Liver (tissue), 9 donors: ENCODE measurements around the gene USP30. TPM values are rescaled to one million over a fixed set of nuclear protein-coding genes. Genes with fewer than 3 reads are reported as not detected.

ENCODE experiments used
- DNase-seq: peaks from one replicate; pipeline ENCODE4 v3.0.0-alpha.2; 2017; ENCODE audit warnings: low spot score
- H3K27ac ChIP-seq, 2 donors: one replicate each; pipeline ENCODE4 v1.7.0; 2013; ENCODE audit warnings: inconsistent platforms in 2 of 2, low read length in 2 of 2, control low read depth in 1 of 2, low read depth in 1 of 2, mild to moderate bottlenecking in 1 of 2
- H3K27me3 ChIP-seq, 4 donors: one replicate each; pipeline versions ENCODE4 v1.6.1 to v1.7.0; 2013; ENCODE audit warnings: low read length in 3 of 4, inconsistent platforms in 1 of 4, mild to moderate bottlenecking in 1 of 4, moderate library complexity in 1 of 4; ENCODE audit not compliant: control insufficient read depth in 4 of 4, insufficient read depth in 4 of 4
- H3K36me3 ChIP-seq, 4 donors: one replicate each; pipeline versions ENCODE4 v1.6.1 to v1.7.0; 2013; ENCODE audit warnings: low read length in 3 of 4, mild to moderate bottlenecking in 3 of 4, low read depth in 1 of 4, moderate library complexity in 1 of 4; ENCODE audit not compliant: control insufficient read depth in 4 of 4, insufficient read depth in 3 of 4
- H3K4me1 ChIP-seq, 4 donors: one replicate each; pipeline versions ENCODE4 v1.6.1 to v1.7.0; 2013; ENCODE audit warnings: low read length in 3 of 4, mild to moderate bottlenecking in 3 of 4, moderate library complexity in 1 of 4; ENCODE audit not compliant: control insufficient read depth in 4 of 4, insufficient read depth in 4 of 4
- H3K4me3 ChIP-seq, 3 donors: one replicate each; pipeline versions ENCODE4 v1.6.1 to v1.7.0; 2013; ENCODE audit warnings: low read length in 3 of 3, control low read depth in 1 of 3, low read depth in 1 of 3, mild to moderate bottlenecking in 1 of 3
- H3K9ac ChIP-seq, 2 donors: one replicate each; pipeline ENCODE4 v1.7.0; 2013; ENCODE audit warnings: low read length in 2 of 2, mild to moderate bottlenecking in 2 of 2, moderate library complexity in 2 of 2, control low read depth in 1 of 2, low read depth in 1 of 2
- H3K9me3 ChIP-seq, 4 donors: one replicate each; pipeline versions ENCODE4 v1.6.1 to v1.7.0; 2013; ENCODE audit warnings: low read length in 3 of 4; ENCODE audit not compliant: control insufficient read depth in 4 of 4
- ATF3 ChIP-seq: IDR thresholded peaks from 2 replicates; pipeline ENCODE4 v1.6.1; 2016; ENCODE audit warnings: antibody characterized with exemption
- CTCF ChIP-seq: fragments of 150-350 bp; IDR thresholded peaks from 2 replicates; pipeline ENCODE4 v1.5.1; 2017; ENCODE audit warnings: improper control_type of control experiment, low read depth, low read length; ENCODE audit not compliant: missing input control
- EGR1 ChIP-seq, 2 donors: IDR thresholded peaks; 2 replicates each; pipeline ENCODE4 v1.6.1; 2016 to 2018; ENCODE audit warnings: antibody characterized with exemption in 2 of 2, low read depth in 2 of 2
- FOXA1 ChIP-seq: IDR thresholded peaks from 2 replicates; pipeline ENCODE4 v1.6.1; 2016; ENCODE audit warnings: antibody characterized with exemption
- FOXA2 ChIP-seq: IDR thresholded peaks from 2 replicates; pipeline ENCODE4 v1.6.1; 2016; ENCODE audit warnings: antibody characterized with exemption
- GABPA ChIP-seq, 2 donors: IDR thresholded peaks in 1 of 2; conservative IDR thresholded peaks in 1 of 2; 2 replicates each; pipeline ENCODE4 v1.6.1; 2016; ENCODE audit warnings: antibody characterized with exemption in 2 of 2, mild to moderate bottlenecking in 1 of 2, moderate library complexity in 1 of 2
- HNF4A ChIP-seq, 2 donors: conservative IDR thresholded peaks; 2 replicates each; pipeline ENCODE4 v1.6.1; 2016; ENCODE audit warnings: antibody characterized with exemption in 2 of 2, mild to moderate bottlenecking in 2 of 2
- JUND ChIP-seq, 2 donors: IDR thresholded peaks; 2 replicates each; pipeline ENCODE4 v1.6.1; 2016; ENCODE audit warnings: antibody characterized with exemption in 2 of 2
- MAX ChIP-seq: IDR thresholded peaks from 2 replicates; pipeline ENCODE4 v1.6.1; 2016; ENCODE audit warnings: antibody characterized with exemption
- NR2F2 ChIP-seq: IDR thresholded peaks from 2 replicates; pipeline ENCODE4 v1.6.1; 2016; ENCODE audit warnings: antibody characterized with exemption
- RAD21 ChIP-seq, 2 donors: IDR thresholded peaks; 2 replicates each; pipeline ENCODE4 v1.6.1; 2016; ENCODE audit warnings: antibody characterized with exemption in 2 of 2, mild to moderate bottlenecking in 2 of 2
- REST ChIP-seq: IDR thresholded peaks from 2 replicates; pipeline ENCODE4 v1.6.1; 2016; ENCODE audit warnings: antibody characterized with exemption, mild to moderate bottlenecking
- SP1 ChIP-seq: IDR thresholded peaks from 2 replicates; pipeline ENCODE4 v1.6.1; 2018; ENCODE audit warnings: antibody characterized with exemption, mild to moderate bottlenecking
- YY1 ChIP-seq: IDR thresholded peaks from 2 replicates; pipeline ENCODE4 v1.6.1; 2016; ENCODE audit warnings: antibody characterized with exemption, mild to moderate bottlenecking
- ZBTB33 ChIP-seq: IDR thresholded peaks from 2 replicates; pipeline ENCODE4 v1.6.1; 2016; ENCODE audit warnings: antibody characterized with exemption
- WGBS: extraction: QIAGEN DNeasy Blood & Tissue Kit; methylation state at CpG from one replicate; pipeline ENCODE4 v1.1.7; 2013; 5-methylcytosine and 5-hydroxymethylcytosine counted together
- polyA plus RNA-seq, 2 donors: library from polyadenylated mRNA; stranded (reverse) in 1 of 2; unstranded in 1 of 2; fragments of 200-250 nt in 1 of 2; fragments of >200 nt in 1 of 2; fragmentation: Nextera tagmentation in 1 of 2; extraction: Ambion mirVana in 1 of 2; gene quantifications; one replicate each; pipeline versions ENCODE4 v1.2.1 to v1.2.3, GENCODE V29; 2013 to 2015
- total RNA-seq, 2 donors: library from RNA; depleted of rRNA; stranded (reverse); fragments of >200 nt; gene quantifications; one replicate each; pipeline ENCODE4 v1.2.3, GENCODE V29; 2014
- donor health status: healthy.
- donor health status: healthy.
- donor health status: healthy.
- donor health status: healthy.
- donor health status: healthy.

The USP30 gene
- total and polyA plus RNA-seq, 4 donors = 6.4 to 12.1 (median 9.4) TPM

- H3K9ac ChIP-seq = no peak overlapping the region
- H3K27me3 ChIP-seq = no peaks in the 10 kb centered on the region
- peaks cover 5 to 24% (median 18%) of the 10 kb centered on the region in 4 donors for H3K4me1 ChIP-seq
- H3K27ac ChIP-seq = no peak overlapping the region
- H3K36me3 ChIP-seq = peaks cover 1 to 26% (median 13%) of the 10 kb centered on the region in 4 donors
- no peak for DNase-seq
- no peak for TF ChIP-seq GABPA (IDR thresholded peaks at IDR 0.05 in 1 of 2, conservative IDR thresholded peaks at IDR 0.05 in 1 of 2)
- TF ChIP-seq FOXA2 = no peak
- no peak for TF ChIP-seq YY1
- no peak for TF ChIP-seq REST
- TF ChIP-seq EGR1 (IDR thresholded peaks at IDR 0.05; ENCODE audit: low read depth in 2 of 2) = no peak
- WGBS = 93% methylated on average over 4 of the region's 4 CpGs
- H3K9me3 ChIP-seq = no peaks in the 10 kb centered on the region
- H3K4me3 ChIP-seq = no peak overlapping the region
Measured at GRCh38 chr12:109100741-109101140, 48.4 kb downstream of the USP30 start.

- H3K9me3 ChIP-seq = no peaks in the 10 kb centered on the region
- no peak for TF ChIP-seq HNF4A (conservative IDR thresholded peaks at IDR 0.05)
- TF ChIP-seq SP1 = no peak
- TF ChIP-seq FOXA1 = no peak
- TF ChIP-seq GABPA (IDR thresholded peaks at IDR 0.05 in 1 of 2, conservative IDR thresholded peaks at IDR 0.05 in 1 of 2) = no peak
- no peak for TF ChIP-seq RAD21 (IDR thresholded peaks at IDR 0.05)
- H3K27ac ChIP-seq = no peak overlapping the region
- 97% methylated on average over 3 of the region's 3 CpGs for WGBS
- H3K36me3 ChIP-seq = peaks cover 2 to 30% (median 18%) of the 10 kb centered on the region in 4 donors
- peaks cover 2 to 20% (median 14%) of the 10 kb centered on the region in 4 donors for H3K4me1 ChIP-seq
- H3K9ac ChIP-seq = no peak overlapping the region
- DNase-seq = no peak
- no peak overlapping the region for H3K4me3 ChIP-seq
- H3K27me3 ChIP-seq = no peaks in the 10 kb centered on the region
Measured at GRCh38 chr12:109102491-109102890, 50.1 kb downstream of the USP30 start.

- H3K36me3 ChIP-seq = peaks cover 2 to 34% (median 18%) of the 10 kb centered on the region in 4 donors
- WGBS = 89% methylated on average over 5 of the region's 5 CpGs
Measured at GRCh38 chr12:109105176-109105575, 52.8 kb downstream of the USP30 start.

More at GRCh38 chr12:109105176-109105575, 52.8 kb downstream of the USP30 start:
- no peaks in the 10 kb centered on the region for H3K9me3 ChIP-seq
- no peak for TF ChIP-seq RAD21 (IDR thresholded peaks at IDR 0.05)
- TF ChIP-seq ATF3 = no peak
- TF ChIP-seq REST = no peak
- no peak for TF ChIP-seq JUND (IDR thresholded peaks at IDR 0.05)
- no peak for TF ChIP-seq HNF4A (conservative IDR thresholded peaks at IDR 0.05)
- no peak for TF ChIP-seq EGR1 (IDR thresholded peaks at IDR 0.05; ENCODE audit: low read depth in 2 of 2)
- TF ChIP-seq GABPA (IDR thresholded peaks at IDR 0.05 in 1 of 2, conservative IDR thresholded peaks at IDR 0.05 in 1 of 2) = no peak
- TF ChIP-seq NR2F2 = no peak
- no peak for TF ChIP-seq YY1
- TF ChIP-seq FOXA1 = no peak
- no peak for TF ChIP-seq ZBTB33
- TF ChIP-seq CTCF = no peak
- TF ChIP-seq SP1 = no peak
- TF ChIP-seq MAX = no peak
- TF ChIP-seq FOXA2 = no peak
- no peak overlapping the region for H3K4me3 ChIP-seq
- DNase-seq = no peak
- H3K27ac ChIP-seq = no peak overlapping the region
- peaks cover 3 to 5% (median 3%) of the 10 kb centered on the region in 4 donors for H3K4me1 ChIP-seq
- no peaks in the 10 kb centered on the region for H3K27me3 ChIP-seq
- no peak overlapping the region for H3K9ac ChIP-seq
